ENCODE measurements around the gene SUB1. TPM values are rescaled to one million over a fixed set of nuclear protein-coding genes. Genes with fewer than 3 reads are reported as not detected.
"Not testable (repeated sequence)": the region's sequence is repeated elsewhere in the genome, so short reads cannot be mapped to it uniquely, and the experiment has no call there.

Gene SUB1
- polyA plus RNA-seq, 1 experiment = 367 TPM

- H3K4me3 ChIP-seq (ENCODE audit: low read depth, low read length) = no peak overlapping the region
- H3K27ac ChIP-seq (ENCODE audit: low read depth, low read length) = no peak overlapping the region
- TF ChIP-seq CTCF (IDR thresholded peaks at IDR 0.05; ENCODE audit: low read depth, low read length) = no peak
- DNase-seq (ENCODE audit: low read depth, low spot score) = no peak
- ChIA-PET CTCF (interaction anchor here (1.4 to 1.5 kb wide), 2 partner anchors 45 to 55 kb away, joined by 3 to 4 read pairs; no protein-coding TSS in a partner anchor), POLR2A (no interaction called here)
- H3K9me3 ChIP-seq (ENCODE audit: control insufficient read depth, insufficient read depth, low read length) = no peaks in the 10 kb centered on the region; the same call in 1 of the 2 replicates
- H3K27me3 ChIP-seq (ENCODE audit: control insufficient read depth, insufficient read depth, low read length) = no peaks in the 10 kb centered on the region
Measured at GRCh38 chr5:32545102-32545800, 40.1 kb upstream of the SUB1 start.

GRCh38 chr5:32551194-32551593, 34.2 kb upstream of the SUB1 start:
- CTCF ChIA-PET = interaction anchor here (0.9 to 1.3 kb wide), 2 partner anchors 34 to 62 kb away, joined by 3 to 4 read pairs; partner anchors contain the start of gene SUB1

GRCh38 chr5:32551865-32552264, 33.5 kb upstream of the SUB1 start:
- ChIA-PET POLR2A (no interaction called here), CTCF (interaction anchor here (0.9 to 1.3 kb wide), 3 partner anchors 33 to 62 kb away, joined by 3 to 4 read pairs (median 3); partner anchors contain the start of gene SUB1)
- H3K4me3 ChIP-seq (ENCODE audit: low read depth, low read length) = no peak overlapping the region
- no peaks in the 10 kb centered on the region for H3K27me3 ChIP-seq (ENCODE audit: control insufficient read depth, insufficient read depth, low read length)
- no peak for DNase-seq (ENCODE audit: low read depth, low spot score)
- H3K9me3 ChIP-seq (ENCODE audit: control insufficient read depth, insufficient read depth, low read length) = peaks cover 7% of the 10 kb centered on the region
- TF ChIP-seq CTCF (IDR thresholded peaks at IDR 0.05; ENCODE audit: low read depth, low read length) = no peak
- no peak overlapping the region for H3K27ac ChIP-seq (ENCODE audit: low read depth, low read length)

More at GRCh38 chr5:32551194-32551593, 34.2 kb upstream of the SUB1 start:
- no peak for DNase-seq (ENCODE audit: low read depth, low spot score)
- Histone ChIP-seq H3K4me3 (ENCODE audit: low read depth, low read length) (no peak overlapping the region), H3K27me3 (ENCODE audit: control insufficient read depth, insufficient read depth, low read length) (no peaks in the 10 kb centered on the region), H3K27ac (ENCODE audit: low read depth, low read length) (no peak overlapping the region), H3K9me3 (ENCODE audit: control insufficient read depth, insufficient read depth, low read length) (peaks cover 7% of the 10 kb centered on the region)
- POLR2A ChIA-PET = no interaction called here
- no peak for TF ChIP-seq CTCF (IDR thresholded peaks at IDR 0.05; ENCODE audit: low read depth, low read length)

GRCh38 chr5:32552491-32552890, 32.9 kb upstream of the SUB1 start:
- H3K9me3 ChIP-seq (ENCODE audit: control insufficient read depth, insufficient read depth, low read length); POLR2A ChIA-PET; H3K4me3 ChIP-seq (ENCODE audit: low read depth, low read length); DNase-seq (ENCODE audit: low read depth, low spot score); H3K27me3 ChIP-seq (ENCODE audit: control insufficient read depth, insufficient read depth, low read length); H3K27ac ChIP-seq (ENCODE audit: low read depth, low read length): not testable (repeated sequence)
- CTCF ChIA-PET = interaction anchor here (1.1 to 1.3 kb wide), 2 partner anchors 38 to 63 kb away, joined by 3 to 4 read pairs; no protein-coding TSS in a partner anchor

- Histone ChIP-seq H3K9me3 (ENCODE audit: control insufficient read depth, insufficient read depth, low read length) (peaks cover 7% of the 10 kb centered on the region), H3K4me3 (ENCODE audit: low read depth, low read length) (no peak overlapping the region), H3K27me3 (ENCODE audit: control insufficient read depth, insufficient read depth, low read length) (no peaks in the 10 kb centered on the region), H3K27ac (ENCODE audit: low read depth, low read length) (no peak overlapping the region)
- CTCF ChIA-PET = interaction anchor here (1.1 kb wide), 1 partner anchor 37 kb away, joined by 3 read pairs; no protein-coding TSS in a partner anchor
- POLR2A ChIA-PET = no interaction called here
- DNase-seq (ENCODE audit: low read depth, low spot score) = no peak
- no peak for TF ChIP-seq CTCF (IDR thresholded peaks at IDR 0.05; ENCODE audit: low read depth, low read length)
Measured at GRCh38 chr5:32552936-32553335, 32.4 kb upstream of the SUB1 start.

- DNase-seq (ENCODE audit: low read depth, low spot score); H3K9me3 ChIP-seq (ENCODE audit: control insufficient read depth, insufficient read depth, low read length); H3K27me3 ChIP-seq (ENCODE audit: control insufficient read depth, insufficient read depth, low read length); CTCF ChIA-PET; H3K27ac ChIP-seq (ENCODE audit: low read depth, low read length); H3K4me3 ChIP-seq (ENCODE audit: low read depth, low read length): not testable (repeated sequence)
- POLR2A ChIA-PET = interaction anchor here (0.6 kb wide), 1 partner anchor 27 kb away, joined by 4 read pairs; no protein-coding TSS in a partner anchor
Measured at GRCh38 chr5:32554181-32554780, 31.1 kb upstream of the SUB1 start.

GRCh38 chr5:32556543-32556942, 28.8 kb upstream of the SUB1 start:
- CTCF ChIA-PET = not testable (repeated sequence)

More at GRCh38 chr5:32556543-32556942, 28.8 kb upstream of the SUB1 start:
- H3K27me3 ChIP-seq (ENCODE audit: control insufficient read depth, insufficient read depth, low read length); DNase-seq (ENCODE audit: low read depth, low spot score); H3K27ac ChIP-seq (ENCODE audit: low read depth, low read length); H3K4me3 ChIP-seq (ENCODE audit: low read depth, low read length); H3K9me3 ChIP-seq (ENCODE audit: control insufficient read depth, insufficient read depth, low read length); POLR2A ChIA-PET: not testable (repeated sequence)

Data from AG04450 (cell line).